Measurements from ENCODE around the gene C19orf81.

DNA sequence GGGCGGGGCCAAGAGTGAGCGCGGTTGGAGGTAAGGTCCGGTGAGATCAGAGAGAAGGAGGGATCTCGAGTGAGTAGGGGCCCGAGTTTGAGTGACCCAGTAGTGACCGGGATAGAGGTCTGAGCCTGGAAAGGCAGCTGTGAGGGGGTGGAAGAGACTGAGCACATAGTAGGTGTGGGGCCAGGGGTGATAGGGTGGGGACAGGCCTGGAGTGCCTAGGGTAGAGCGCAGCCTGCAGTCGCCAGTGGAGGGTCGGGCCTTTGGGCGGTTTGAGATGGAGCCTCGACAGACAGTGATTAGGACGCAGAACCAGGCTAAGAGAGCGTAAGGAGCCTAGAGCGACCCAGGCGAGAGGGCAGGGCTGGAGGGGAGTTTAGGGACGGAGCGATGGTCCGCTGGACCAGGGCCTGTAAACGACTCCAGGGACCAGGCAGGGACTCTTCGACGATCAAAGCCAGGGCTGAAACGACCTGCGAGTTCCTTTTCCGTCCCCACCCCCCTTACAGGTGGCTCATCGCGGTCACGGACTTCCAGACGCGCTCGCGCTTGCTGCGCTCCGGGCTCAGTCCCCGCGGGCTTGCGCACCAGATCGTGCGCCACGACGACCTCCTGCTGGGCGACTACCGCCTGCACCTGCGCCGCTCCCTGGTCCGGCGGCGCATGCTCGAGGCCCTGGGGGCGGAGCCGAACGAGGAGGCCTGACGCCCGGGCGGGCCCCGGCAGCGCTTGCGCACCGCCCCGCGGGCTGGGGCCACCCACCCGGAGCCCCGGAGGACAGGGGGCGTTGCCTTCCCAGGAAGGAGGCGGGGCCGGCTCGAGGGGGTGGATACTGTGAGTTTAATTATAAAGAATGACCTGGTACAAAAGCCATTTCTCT lies 9.4 kb downstream of the C19orf81 start:
- TF ChIP-seq, protein P1, sequence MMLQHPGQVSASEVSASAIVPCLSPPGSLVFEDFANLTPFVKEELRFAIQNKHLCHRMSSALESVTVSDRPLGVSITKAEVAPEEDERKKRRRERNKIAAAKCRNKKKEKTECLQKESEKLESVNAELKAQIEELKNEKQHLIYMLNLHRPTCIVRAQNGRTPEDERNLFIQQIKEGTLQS (IDR thresholded peaks at IDR 0.05; ENCODE audit: insufficient read depth, low read depth, low read length) = no peak
- TF ChIP-seq EGR1 (IDR thresholded peaks at IDR 0.05; ENCODE audit: borderline replicate concordance, low read depth, low read length) (no peak), POLR2A (IDR thresholded peaks at IDR 0.05; ENCODE audit: control extremely low read depth in 1 of 2, low read depth in 2 of 2, low read length in 2 of 2) (peak; percentile 15 to 79; a peak in 2 of 3 replicates), RFX5 (IDR thresholded peaks at IDR 0.05; ENCODE audit: borderline replicate concordance, low read depth, low read length) (no peak), SP1 (IDR thresholded peaks at IDR 0.05; ENCODE audit: low read depth, low read length) (peak; percentile 2), TCF12 (IDR thresholded peaks at IDR 0.05; ENCODE audit: low read depth, low read length) (no peak), MAFK (IDR thresholded peaks at IDR 0.05; ENCODE audit: low read depth, low read length) (no peak), CHD2 (IDR thresholded peaks at IDR 0.05; ENCODE audit: low read length) (no peak)
- TF ChIP-seq, protein P2, sequence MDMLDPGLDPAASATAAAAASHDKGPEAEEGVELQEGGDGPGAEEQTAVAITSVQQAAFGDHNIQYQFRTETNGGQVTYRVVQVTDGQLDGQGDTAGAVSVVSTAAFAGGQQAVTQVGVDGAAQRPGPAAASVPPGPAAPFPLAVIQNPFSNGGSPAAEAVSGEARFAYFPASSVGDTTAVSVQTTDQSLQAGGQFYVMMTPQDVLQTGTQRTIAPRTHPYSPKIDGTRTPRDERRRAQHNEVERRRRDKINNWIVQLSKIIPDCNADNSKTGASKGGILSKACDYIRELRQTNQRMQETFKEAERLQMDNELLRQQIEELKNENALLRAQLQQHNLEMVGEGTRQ (IDR thresholded peaks at IDR 0.05; ENCODE audit: low read length) = no peak
- TF ChIP-seq, protein P3, sequence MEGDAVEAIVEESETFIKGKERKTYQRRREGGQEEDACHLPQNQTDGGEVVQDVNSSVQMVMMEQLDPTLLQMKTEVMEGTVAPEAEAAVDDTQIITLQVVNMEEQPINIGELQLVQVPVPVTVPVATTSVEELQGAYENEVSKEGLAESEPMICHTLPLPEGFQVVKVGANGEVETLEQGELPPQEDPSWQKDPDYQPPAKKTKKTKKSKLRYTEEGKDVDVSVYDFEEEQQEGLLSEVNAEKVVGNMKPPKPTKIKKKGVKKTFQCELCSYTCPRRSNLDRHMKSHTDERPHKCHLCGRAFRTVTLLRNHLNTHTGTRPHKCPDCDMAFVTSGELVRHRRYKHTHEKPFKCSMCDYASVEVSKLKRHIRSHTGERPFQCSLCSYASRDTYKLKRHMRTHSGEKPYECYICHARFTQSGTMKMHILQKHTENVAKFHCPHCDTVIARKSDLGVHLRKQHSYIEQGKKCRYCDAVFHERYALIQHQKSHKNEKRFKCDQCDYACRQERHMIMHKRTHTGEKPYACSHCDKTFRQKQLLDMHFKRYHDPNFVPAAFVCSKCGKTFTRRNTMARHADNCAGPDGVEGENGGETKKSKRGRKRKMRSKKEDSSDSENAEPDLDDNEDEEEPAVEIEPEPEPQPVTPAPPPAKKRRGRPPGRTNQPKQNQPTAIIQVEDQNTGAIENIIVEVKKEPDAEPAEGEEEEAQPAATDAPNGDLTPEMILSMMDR (IDR thresholded peaks at IDR 0.05; ENCODE audit: control extremely low read depth in 1 of 3, insufficient read depth in 1 of 3, low read depth in 1 of 3, low read length in 3 of 3) = no peak
